GM12878 (cell line): ENCODE results near the gene TMC8. TPM values are rescaled to one million over a fixed set of nuclear protein-coding genes. Genes with fewer than 3 reads are reported as not detected.

Source experiments
- ATAC-seq: fragments of 200-7000 bp; cut with Tn5 transposase; 3 replicates; pipeline ENCODE4 v1.9.1; 2020; ENCODE audit warnings: mild to moderate bottlenecking, moderate library complexity
- BruUV-seq: library from RNA; stranded (reverse); fragments of 400-500 nt; replicated peaks from 2 replicates; lab custom pipeline; 2021; lab: Mats Ljungman, UMichigan
- CTCF ChIA-PET: fragments of 300-600 bp; sonication (Branson Sonifier 250); formaldehyde crosslinking; extraction: SDS; loops from one replicate; lab custom pipeline; 2021; ENCODE audit warnings: inconsistent platforms; lab: Yijun Ruan, JAX
- POLR2A ChIA-PET: fragments of 350-600 bp; formaldehyde crosslinking; extraction: SDS; loops from one replicate; lab custom pipeline; 2021; ENCODE audit warnings: inconsistent platforms; lab: Charles Lee
- RAD21 ChIA-PET: fragments of 300-600 bp; sonication (Branson Sonifier 250); formaldehyde crosslinking; loops from one replicate; lab custom pipeline; 2023; ENCODE audit warnings: antibody characterized with exemption; ENCODE audit not compliant: unreplicated experiment; lab: Charles Lee
- SMC1A ChIA-PET: fragments of 300-600 bp; sonication (Branson Sonifier 250); formaldehyde crosslinking; loops from one replicate; lab custom pipeline; 2023; ENCODE audit not compliant: unreplicated experiment, uncharacterized antibody; lab: Charles Lee
- DNase-seq: peaks from one replicate; pipeline ENCODE4 v3.0.0-alpha.2; 2011; ENCODE audit warnings: low read depth, low spot score
- FAIRE-seq: peaks from 3 replicates; lab custom pipeline; 2011; peaks lifted over from hg19 to GRCh38; lab: Jason Lieb, UNC
- H2AFZ ChIP-seq: 2 replicates; pipeline ENCODE4 v1.6.0; 2011; ENCODE audit warnings: low read depth, low read length, control low read depth; ENCODE audit not compliant: control insufficient read depth
- H3K27ac ChIP-seq: 2 replicates; pipeline ENCODE4 v1.5.1; 2011; ENCODE audit warnings: control low read depth; ENCODE audit not compliant: control insufficient read depth, insufficient read depth
- H3K27me3 ChIP-seq, 2 experiments: replicated peaks in 1 of 2; 2 replicates each; pipeline versions ENCODE4 v1.6.0 to v1.6.1; 2011; ENCODE audit warnings: low read length in 1 of 2; ENCODE audit not compliant: control insufficient read depth in 2 of 2, insufficient read depth in 2 of 2
- H3K36me3 ChIP-seq, 2 experiments: 2 replicates each; pipeline ENCODE4 v1.5.1; 2011; ENCODE audit warnings: low read length in 1 of 2; ENCODE audit not compliant: control insufficient read depth in 2 of 2, insufficient read depth in 2 of 2
- H3K4me1 ChIP-seq: 2 replicates; pipeline ENCODE4 v1.6.1; 2011; ENCODE audit warnings: mild to moderate bottlenecking, low read length, moderate library complexity, mixed read lengths; ENCODE audit not compliant: control insufficient read depth, insufficient read depth
- H3K4me2 ChIP-seq: 2 replicates; pipeline ENCODE4 v1.6.0; 2011; ENCODE audit warnings: control low read depth; ENCODE audit not compliant: control insufficient read depth, insufficient read depth
- H3K4me3 ChIP-seq: fragments of 200-600 bp; sonication (generic); 2 replicates; pipeline ENCODE4 v1.5.1; 2016
- H3K79me2 ChIP-seq: 2 replicates; pipeline ENCODE4 v1.6.0; 2011; ENCODE audit warnings: low read length; ENCODE audit not compliant: control insufficient read depth, insufficient read depth
- H3K9ac ChIP-seq: 2 replicates; pipeline ENCODE4 v1.8.0; 2011; ENCODE audit warnings: low read length, control low read depth, mixed read lengths; ENCODE audit not compliant: control insufficient read depth, insufficient read depth
- H3K9me3 ChIP-seq: replicated peaks from 3 replicates; pipeline ENCODE4 v1.5.1; 2011; ENCODE audit warnings: mild to moderate bottlenecking, low read length; ENCODE audit not compliant: control insufficient read depth, insufficient read depth
- H4K20me1 ChIP-seq: 2 replicates; pipeline ENCODE4 v1.6.0; 2011; ENCODE audit not compliant: control insufficient read depth, insufficient read depth
- BCLAF1 ChIP-seq: fragments of 450-650 bp; IDR thresholded peaks from 2 replicates; pipeline ENCODE4 v1.6.1; 2017; ENCODE audit warnings: antibody characterized with exemption, mild to moderate bottlenecking, moderate library complexity
- BHLHE40 ChIP-seq, 2 experiments: fragments of 450-650 bp in 1 of 2; IDR thresholded peaks; 2 replicates each; pipeline ENCODE4 v1.6.1; 2011 to 2017; ENCODE audit warnings: low read depth in 2 of 2, borderline replicate concordance in 1 of 2, improper control_type of control experiment in 1 of 2, low read length in 1 of 2, mild to moderate bottlenecking in 1 of 2
- IKZF1 ChIP-seq: fragments of 450-650 bp; conservative IDR thresholded peaks from 2 replicates; pipeline ENCODE4 v1.6.1; 2017; ENCODE audit warnings: antibody characterized with exemption, mild to moderate bottlenecking
- IKZF2 ChIP-seq, 2 experiments: fragments of 450-650 bp; IDR thresholded peaks; 2 replicates each; pipeline ENCODE4 v1.6.1; 2017; ENCODE audit warnings: mild to moderate bottlenecking in 2 of 2, moderate library complexity in 2 of 2
- JUNB ChIP-seq: IDR thresholded peaks from 2 replicates; pipeline ENCODE4 v1.6.1; 2016; ENCODE audit warnings: antibody characterized with exemption, mild to moderate bottlenecking
- MAX ChIP-seq: IDR thresholded peaks from 2 replicates; pipeline ENCODE4 v1.6.1; 2012; ENCODE audit warnings: low read depth, low read length, improper control_type of control experiment
- MEF2B ChIP-seq: fragments of 450-650 bp; IDR thresholded peaks from 2 replicates; pipeline ENCODE4 v1.6.1; 2018; ENCODE audit warnings: mild to moderate bottlenecking, moderate library complexity; ENCODE audit not compliant: partially characterized antibody, poor library complexity, severe bottlenecking
- NR2C1 ChIP-seq: fragments of 450-650 bp; IDR thresholded peaks from 2 replicates; pipeline ENCODE4 v1.6.1; 2017; ENCODE audit warnings: antibody characterized with exemption, mild to moderate bottlenecking, moderate library complexity
- POLR2AphosphoS5 ChIP-seq: IDR thresholded peaks from 2 replicates; pipeline ENCODE4 v1.6.1; 2011; ENCODE audit warnings: mild to moderate bottlenecking, low read length, inconsistent platforms
- RUNX3 ChIP-seq: IDR thresholded peaks from 2 replicates; pipeline ENCODE4 v1.6.1; 2012; ENCODE audit warnings: low read length, inconsistent platforms
- SREBF2 ChIP-seq: IDR thresholded peaks from 2 replicates; pipeline ENCODE4 v1.6.1; 2012; ENCODE audit warnings: mild to moderate bottlenecking, low read length
- SRF ChIP-seq, 2 experiments: IDR thresholded peaks; 2 replicates each; pipeline ENCODE4 v1.6.1; 2011; ENCODE audit warnings: low read depth in 2 of 2, low read length in 2 of 2, mild to moderate bottlenecking in 1 of 2, moderate library complexity in 1 of 2
- ZNF207 ChIP-seq: fragments of 450-650 bp; IDR thresholded peaks from 2 replicates; pipeline ENCODE4 v1.6.1; 2014; ENCODE audit warnings: antibody characterized with exemption, mild to moderate bottlenecking, borderline replicate concordance
- WGBS: methylation state at CpG from one replicate; pipeline ENCODE4 v1.1.6; 2016; ENCODE audit warnings: low lambda C conversion rate; ENCODE audit not compliant: insufficient replicate concordance, insufficient coverage; ENCODE audit errors: missing lambda C conversion rate; 5-methylcytosine and 5-hydroxymethylcytosine counted together
- in situ Hi-C: fragments of 300-500 bp; cut with MboI; formaldehyde crosslinking; loops from 9 replicates; pipeline ENCODE4 v1.14.3; 2018; ENCODE audit warnings: mixed read lengths
- intact Hi-C: fragments of 100-400 bp; cut with micrococcal nuclease; formaldehyde crosslinking; loops from one replicate; pipeline ENCODE4 v1.14.2; 2022; ENCODE audit not compliant: unreplicated experiment
- polyA plus RNA-seq, 11 experiments: library from polyadenylated mRNA; depleted of rRNA in 4 of 11; unstranded in 6 of 11; stranded (reverse) in 5 of 11; fragments of >200 nt; fragmentation: Nextera tagmentation in 4 of 11; fragmentation: Illumina TruSeq in 1 of 11; extraction: Ambion mirVana in 4 of 11; extraction: Trizol in 1 of 11; gene quantifications; 1 replicate in 1 of 11; 2 replicates in 10 of 11; pipeline versions ENCODE4 v1.2.1 to v1.2.3, GENCODE V29; 2011 to 2016; ENCODE audit warnings: inconsistent platforms in 2 of 11, missing spikeins in 2 of 11, low read depth in 1 of 11
- total RNA-seq, 4 experiments: library from RNA; depleted of rRNA in 3 of 4; stranded (reverse); fragments of >200 nt in 3 of 4; fragmentation: Illumina TruSeq in 1 of 4; extraction: Trizol in 1 of 4; gene quantifications; 2 replicates each; pipeline versions ENCODE4 v1.2.1 to v1.2.3, GENCODE V29; 2013 to 2021
- TF ChIP-seq, protein P1 (sequence below): fragments of 450-650 bp; IDR thresholded peaks from 2 replicates; pipeline ENCODE4 v1.6.1; 2017; ENCODE audit warnings: mild to moderate bottlenecking
- TF ChIP-seq, protein P2 (sequence below): fragments of 450-650 bp; IDR thresholded peaks from 2 replicates; pipeline ENCODE4 v1.6.1; 2017; ENCODE audit warnings: low read depth, mild to moderate bottlenecking, moderate library complexity

TMC8 gene
- total and polyA plus RNA-seq, 10 of the 15 experiments (the other 5 are each of a cell fraction or from before 2014, with no cell fraction given): 2.7 to 128 (median 40.0) TPM

- in situ Hi-C loops: no loop called here
- BruUV-seq: no TSS peak
- TF ChIP-seq BHLHE40 (IDR thresholded peaks at IDR 0.05; ENCODE audit: borderline replicate concordance in 1 of 2, low read depth in 2 of 2, low read length in 1 of 2) (0 out of 4 replicates have a peak, but pooled peaks of 1 of the 2 experiments have one; percentile 31), IKZF1 (0 out of 2 replicates have a peak, but pooled peaks have one; percentile 33), RUNX3 (0 out of 2 replicates have a peak, but pooled peaks have one; percentile 34), MEF2B (peak; percentile 17), SREBF2 (no peak), ZNF207 (no peak), SRF (IDR thresholded peaks at IDR 0.05; ENCODE audit: low read depth in 2 of 2, low read length in 2 of 2) (no peak), POLR2AphosphoS5 (0 out of 2 replicates have a peak, but pooled peaks have one; percentile 5), MAX (no peak), NR2C1 (no peak), IKZF2 (IDR thresholded peaks at IDR 0.05) (peak in 1 of 2 experiments; percentile 32; a peak in 2 of 4 replicates), JUNB (no peak), BCLAF1 (no peak)
- TF ChIP-seq, protein P1, sequence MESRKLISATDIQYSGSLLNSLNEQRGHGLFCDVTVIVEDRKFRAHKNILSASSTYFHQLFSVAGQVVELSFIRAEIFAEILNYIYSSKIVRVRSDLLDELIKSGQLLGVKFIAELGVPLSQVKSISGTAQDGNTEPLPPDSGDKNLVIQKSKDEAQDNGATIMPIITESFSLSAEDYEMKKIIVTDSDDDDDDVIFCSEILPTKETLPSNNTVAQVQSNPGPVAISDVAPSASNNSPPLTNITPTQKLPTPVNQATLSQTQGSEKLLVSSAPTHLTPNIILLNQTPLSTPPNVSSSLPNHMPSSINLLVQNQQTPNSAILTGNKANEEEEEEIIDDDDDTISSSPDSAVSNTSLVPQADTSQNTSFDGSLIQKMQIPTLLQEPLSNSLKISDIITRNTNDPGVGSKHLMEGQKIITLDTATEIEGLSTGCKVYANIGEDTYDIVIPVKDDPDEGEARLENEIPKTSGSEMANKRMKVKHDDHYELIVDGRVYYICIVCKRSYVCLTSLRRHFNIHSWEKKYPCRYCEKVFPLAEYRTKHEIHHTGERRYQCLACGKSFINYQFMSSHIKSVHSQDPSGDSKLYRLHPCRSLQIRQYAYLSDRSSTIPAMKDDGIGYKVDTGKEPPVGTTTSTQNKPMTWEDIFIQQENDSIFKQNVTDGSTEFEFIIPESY: no peak
- TF ChIP-seq, protein P2, sequence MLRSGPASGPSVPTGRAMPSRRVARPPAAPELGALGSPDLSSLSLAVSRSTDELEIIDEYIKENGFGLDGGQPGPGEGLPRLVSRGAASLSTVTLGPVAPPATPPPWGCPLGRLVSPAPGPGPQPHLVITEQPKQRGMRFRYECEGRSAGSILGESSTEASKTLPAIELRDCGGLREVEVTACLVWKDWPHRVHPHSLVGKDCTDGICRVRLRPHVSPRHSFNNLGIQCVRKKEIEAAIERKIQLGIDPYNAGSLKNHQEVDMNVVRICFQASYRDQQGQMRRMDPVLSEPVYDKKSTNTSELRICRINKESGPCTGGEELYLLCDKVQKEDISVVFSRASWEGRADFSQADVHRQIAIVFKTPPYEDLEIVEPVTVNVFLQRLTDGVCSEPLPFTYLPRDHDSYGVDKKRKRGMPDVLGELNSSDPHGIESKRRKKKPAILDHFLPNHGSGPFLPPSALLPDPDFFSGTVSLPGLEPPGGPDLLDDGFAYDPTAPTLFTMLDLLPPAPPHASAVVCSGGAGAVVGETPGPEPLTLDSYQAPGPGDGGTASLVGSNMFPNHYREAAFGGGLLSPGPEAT: peak; percentile 15; the same call in 1 of the 2 replicates
These were observed 11.7 kb downstream of the TMC8 start for GRCh38 chr17:78142119-78142861.

More at GRCh38 chr17:78142119-78142861, 11.7 kb downstream of the TMC8 start:
- Histone ChIP-seq H3K9ac (no peak overlapping the region), H3K4me1 (peaks cover 69% of the 10 kb centered on the region), H2AFZ (no peak overlapping the region), H3K79me2 (peaks cover 4% of the 10 kb centered on the region), H3K4me3 (no peak overlapping the region), H3K27ac (no peak overlapping the region), H3K9me3 (no peaks in the 10 kb centered on the region), H3K36me3 (peaks cover 0 to 5% of the 10 kb centered on the region in 2 experiments; a peak in 3 of 4 replicates), H4K20me1 (no peaks in the 10 kb centered on the region), H3K4me2 (no peak overlapping the region), H3K27me3 (no peaks in the 10 kb centered on the region)
- ChIA-PET RAD21 (interaction anchor here (0.7 to 1.9 kb wide), 11 partner anchors 12 to 73 kb away, joined by 3 to 13 read pairs (median 5); partner anchors contain the start of genes TMC6 and TMC8), CTCF (interaction anchor here (0.7 to 5.0 kb wide), 7 partner anchors 8 to 110 kb away, joined by 3 to 51 read pairs (median 3); no protein-coding TSS in a partner anchor), SMC1A (interaction anchor here (0.6 to 2.0 kb wide), 8 partner anchors 10 to 109 kb away, joined by 3 to 9 read pairs (median 3); partner anchors contain the start of gene TMC8), POLR2A (interaction anchor here (0.6 to 5.1 kb wide), 15 partner anchors 9 to 1036 kb away, joined by 3 to 37 read pairs (median 5); partner anchors contain the start of gene TMC8)
- FAIRE-seq: no peak
- intact Hi-C loops: no loop called here
- WGBS: 74% methylated on average over 16 of the region's 16 CpGs
- no peak for ATAC-seq
- DNase-seq: no peak
